Posterior vena cava (tissue), 2 donors: ENCODE results near the gene DOCK9. TPM values are rescaled to one million over a fixed set of nuclear protein-coding genes. Genes with fewer than 3 reads are reported as not detected.

Source experiments
- DNase-seq: peaks from one replicate; pipeline ENCODE4 v3.0.0-alpha.2; 2020; ENCODE audit warnings: low spot score
- intact Hi-C, 2 donors: fragments of 100-400 bp; cut with DNase I; formaldehyde crosslinking; loops; one replicate each; pipeline versions ENCODE4 v1.14.1 to v1.14.2; 2022 to 2023
- long read RNA-seq, 2 donors: library from polyadenylated mRNA; unstranded; transcript quantifications; one replicate each; pipeline ENCODE4 v2.0.0, GENCODE V29; 2020 to 2021
- total RNA-seq, 2 donors: library from RNA; stranded (reverse); fragmentation: NEBNext Ultra II Directional; extraction: Animal tissue kit (Norgen Biotek cat#: 25700); gene quantifications; one replicate each; pipeline ENCODE4 v1.2.1, GENCODE V29; 2021
- donor health status: DM: yes; HTN: yes; CAD: no.
- donor health status: DM: yes; HTN: yes; CAD: no.

DOCK9 gene, protein sequence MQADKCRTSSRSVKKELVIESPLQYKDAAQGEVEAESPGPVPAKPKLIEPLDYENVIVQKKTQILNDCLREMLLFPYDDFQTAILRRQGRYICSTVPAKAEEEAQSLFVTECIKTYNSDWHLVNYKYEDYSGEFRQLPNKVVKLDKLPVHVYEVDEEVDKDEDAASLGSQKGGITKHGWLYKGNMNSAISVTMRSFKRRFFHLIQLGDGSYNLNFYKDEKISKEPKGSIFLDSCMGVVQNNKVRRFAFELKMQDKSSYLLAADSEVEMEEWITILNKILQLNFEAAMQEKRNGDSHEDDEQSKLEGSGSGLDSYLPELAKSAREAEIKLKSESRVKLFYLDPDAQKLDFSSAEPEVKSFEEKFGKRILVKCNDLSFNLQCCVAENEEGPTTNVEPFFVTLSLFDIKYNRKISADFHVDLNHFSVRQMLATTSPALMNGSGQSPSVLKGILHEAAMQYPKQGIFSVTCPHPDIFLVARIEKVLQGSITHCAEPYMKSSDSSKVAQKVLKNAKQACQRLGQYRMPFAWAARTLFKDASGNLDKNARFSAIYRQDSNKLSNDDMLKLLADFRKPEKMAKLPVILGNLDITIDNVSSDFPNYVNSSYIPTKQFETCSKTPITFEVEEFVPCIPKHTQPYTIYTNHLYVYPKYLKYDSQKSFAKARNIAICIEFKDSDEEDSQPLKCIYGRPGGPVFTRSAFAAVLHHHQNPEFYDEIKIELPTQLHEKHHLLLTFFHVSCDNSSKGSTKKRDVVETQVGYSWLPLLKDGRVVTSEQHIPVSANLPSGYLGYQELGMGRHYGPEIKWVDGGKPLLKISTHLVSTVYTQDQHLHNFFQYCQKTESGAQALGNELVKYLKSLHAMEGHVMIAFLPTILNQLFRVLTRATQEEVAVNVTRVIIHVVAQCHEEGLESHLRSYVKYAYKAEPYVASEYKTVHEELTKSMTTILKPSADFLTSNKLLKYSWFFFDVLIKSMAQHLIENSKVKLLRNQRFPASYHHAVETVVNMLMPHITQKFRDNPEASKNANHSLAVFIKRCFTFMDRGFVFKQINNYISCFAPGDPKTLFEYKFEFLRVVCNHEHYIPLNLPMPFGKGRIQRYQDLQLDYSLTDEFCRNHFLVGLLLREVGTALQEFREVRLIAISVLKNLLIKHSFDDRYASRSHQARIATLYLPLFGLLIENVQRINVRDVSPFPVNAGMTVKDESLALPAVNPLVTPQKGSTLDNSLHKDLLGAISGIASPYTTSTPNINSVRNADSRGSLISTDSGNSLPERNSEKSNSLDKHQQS (N-terminal part only)
- 10 to 100 TPM; 85.3 to 91.7 TPM for total RNA-seq
- long read RNA-seq, donor 1, partial matches to known transcripts = 6 of 15 reads
- long read RNA-seq, donor 1, other reads (novel, unspliced or antisense) = 9 of 15 reads
- long read RNA-seq, donor 2, partial matches to known transcripts = 12 of 20 reads
- long read RNA-seq, donor 2, other reads (novel, unspliced or antisense) = 8 of 20 reads

GRCh38 chr13:98977568-98978265 is at the start of gene DOCK9:
Gene DOCK9, minus strand, starts transcription at chr13:98978064. Its CDS starts 155 bp downstream, at chr13:98977909.
- no peak for DNase-seq
- intact Hi-C loops = no loop called here

DNA sequence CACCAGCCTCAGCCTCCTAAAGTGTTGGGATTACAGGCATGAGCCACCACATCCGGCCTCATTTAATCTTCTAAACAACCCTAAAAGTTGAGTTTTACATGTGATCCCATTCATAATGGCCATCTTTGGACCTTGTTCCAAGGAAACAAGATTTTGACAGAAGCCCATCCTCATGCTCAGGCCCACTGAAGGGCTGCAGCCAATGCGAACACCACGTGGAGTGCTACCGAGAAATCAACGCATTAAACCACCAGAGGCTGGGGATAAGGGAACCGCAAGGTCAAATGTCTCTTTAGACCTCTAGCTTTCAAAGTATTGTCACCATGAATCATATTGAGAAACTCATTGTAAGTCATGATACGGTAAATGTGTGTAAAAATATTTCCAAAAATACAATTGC is 49.4 kb upstream of the DOCK9 start:
- DNase-seq = no peak
- intact Hi-C loops = no loop called here

- no peak for DNase-seq
- intact Hi-C loops = no loop called here
These were observed 45.1 kb upstream of the DOCK9 start for GRCh38 chr13:99022941-99023340.

DNA sequence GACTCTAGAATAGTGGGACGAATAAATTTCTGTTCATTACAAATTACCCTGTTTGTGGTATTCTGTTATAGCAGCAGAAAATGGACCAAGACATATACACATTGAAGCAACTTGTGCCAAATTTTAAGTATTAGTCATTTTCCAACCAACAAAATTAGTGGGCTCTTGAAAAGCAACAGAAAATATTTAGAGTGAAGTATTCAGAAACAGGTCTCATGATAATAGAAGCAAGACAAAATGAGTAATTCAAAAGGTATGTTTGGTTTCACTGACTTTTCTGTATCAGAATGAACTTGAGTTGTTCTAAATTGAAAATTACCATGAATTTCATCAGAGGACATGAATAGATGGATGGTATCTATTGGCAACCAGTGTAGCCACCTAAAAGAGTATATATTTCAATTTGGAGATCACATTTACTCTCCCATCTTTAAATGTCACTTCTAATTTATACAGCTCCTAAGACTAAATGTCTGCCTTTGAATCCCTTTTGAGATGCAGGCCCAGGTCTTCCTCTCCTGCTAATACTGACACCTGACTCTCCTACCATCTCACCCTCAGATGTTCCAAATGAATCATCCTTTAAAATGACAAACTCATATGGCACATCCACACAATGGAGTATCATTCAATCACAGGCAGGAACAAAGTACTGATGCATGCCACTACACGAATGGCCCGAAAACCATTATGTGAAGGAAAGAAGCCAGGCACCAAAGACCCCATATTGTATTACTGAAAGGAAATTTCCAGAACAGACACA is 40.7 kb upstream of the DOCK9 start:
- no peak for DNase-seq
- intact Hi-C loops = no loop called here

GRCh38 chr13:99015606-99016490 is 38.0 kb upstream of the DOCK9 start:
- intact Hi-C loops = no loop called here
- DNase-seq = no peak

GRCh38 chr13:99014522-99014921 is 36.7 kb upstream of the DOCK9 start:
- intact Hi-C loops = no loop called here
- DNase-seq = no peak

DNA sequence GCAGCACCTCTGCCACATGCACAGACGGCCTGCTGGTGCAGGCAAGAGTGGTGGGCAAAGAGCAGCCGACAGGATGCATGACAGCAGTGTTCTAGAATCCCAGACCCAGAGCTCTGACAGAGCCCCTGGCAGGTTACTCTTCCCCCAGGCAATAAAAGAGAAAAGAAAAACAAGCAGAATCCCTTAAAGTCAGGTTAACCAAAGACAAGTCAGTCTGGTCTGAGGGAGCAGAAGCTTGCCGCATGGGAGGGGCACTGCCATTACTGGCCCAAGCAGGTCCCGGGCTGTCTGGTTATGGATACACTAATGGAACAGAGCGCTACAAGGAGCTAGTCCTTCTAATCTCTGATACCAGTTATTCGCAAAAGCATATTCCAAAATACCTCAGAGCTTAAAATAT is 36.1 kb upstream of the DOCK9 start:
- intact Hi-C loops = no loop called here
- DNase-seq = no peak

GRCh38 chr13:99012539-99012938 is 34.7 kb upstream of the DOCK9 start:
- no peak for DNase-seq
- intact Hi-C loops = no loop called here

- no peak for DNase-seq
- intact Hi-C loops = no loop called here
These were observed 32.2 kb upstream of the DOCK9 start for GRCh38 chr13:99009987-99010551.

GRCh38 chr13:99008577-99008976 is 30.7 kb upstream of the DOCK9 start:
- no peak for DNase-seq
- intact Hi-C loops = no loop called here

GRCh38 chr13:99007414-99007986 is 29.6 kb upstream of the DOCK9 start:
- intact Hi-C loops = no loop called here
- no peak for DNase-seq

DNA sequence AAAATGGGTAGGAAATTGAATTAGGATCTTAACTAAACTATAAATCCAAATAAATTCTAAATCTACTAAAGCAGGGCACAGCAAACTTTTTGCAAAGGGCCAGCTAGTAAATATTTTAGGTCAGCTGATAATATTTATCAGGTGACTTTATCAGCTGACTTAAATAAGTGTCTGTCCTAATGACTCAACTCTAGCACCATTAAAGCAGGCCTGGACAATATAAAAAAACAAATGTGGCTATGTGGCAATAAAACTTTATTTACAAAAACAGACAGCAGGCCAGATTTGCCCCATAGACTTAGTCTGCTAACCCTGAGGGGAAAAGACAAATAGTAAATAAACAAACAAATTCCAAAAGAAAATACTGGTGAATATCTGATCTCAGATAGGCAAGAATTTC is 27.7 kb upstream of the DOCK9 start:
- no peak for DNase-seq
- intact Hi-C loops = no loop called here

DNA sequence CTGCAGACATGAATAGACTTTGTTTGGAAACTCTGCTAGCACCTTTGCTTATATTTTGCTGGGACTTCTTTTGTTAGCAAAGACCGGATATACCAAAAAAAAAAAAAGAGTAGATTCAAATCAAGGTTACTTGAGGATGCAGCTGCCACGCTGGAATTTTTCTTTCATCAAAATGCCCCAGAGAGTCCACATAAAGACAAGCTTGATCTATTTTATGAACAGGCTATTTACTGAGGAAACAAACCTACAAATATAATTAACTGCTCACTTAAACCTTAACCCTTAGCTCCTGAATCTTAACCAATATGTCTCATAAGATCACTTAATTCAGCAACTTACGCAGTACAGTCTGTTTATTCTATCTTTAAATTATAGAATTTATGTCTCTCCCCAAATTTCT is 27.1 kb upstream of the DOCK9 start:
- intact Hi-C loops = no loop called here
- DNase-seq = no peak

DNA sequence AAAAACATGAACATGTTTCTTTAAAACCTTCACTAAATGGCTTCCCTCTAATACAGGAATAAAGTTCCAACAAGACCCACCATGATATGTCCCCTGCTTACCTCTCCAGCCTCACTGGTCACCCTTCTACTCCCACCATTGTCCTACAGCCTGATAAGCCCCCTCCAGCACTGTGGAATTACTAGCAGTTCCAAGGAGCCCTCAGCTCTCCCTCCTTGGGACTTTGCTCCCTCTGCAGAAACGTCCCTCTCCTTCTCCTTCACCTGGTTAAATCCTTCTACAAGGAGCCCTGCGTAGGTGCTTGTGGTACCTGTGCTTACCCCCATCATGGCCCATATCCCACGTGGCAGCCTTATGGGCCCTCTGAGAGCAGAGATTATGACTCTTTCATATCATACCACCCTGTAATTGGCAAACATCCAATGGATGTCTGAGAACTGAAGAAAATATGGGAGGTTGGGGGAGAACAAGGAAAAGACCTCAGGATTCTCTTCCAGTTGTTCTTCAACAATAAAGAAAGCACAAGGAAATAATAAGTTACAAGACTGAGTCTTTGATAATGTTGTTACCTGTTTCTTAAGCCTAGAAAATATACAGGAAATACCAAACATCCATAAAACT is 26.1 kb upstream of the DOCK9 start:
- no peak for DNase-seq
- intact Hi-C loops = no loop called here

- intact Hi-C loops = no loop called here
- DNase-seq = no peak
These were observed 25.3 kb upstream of the DOCK9 start for GRCh38 chr13:99003186-99003585.

DNA sequence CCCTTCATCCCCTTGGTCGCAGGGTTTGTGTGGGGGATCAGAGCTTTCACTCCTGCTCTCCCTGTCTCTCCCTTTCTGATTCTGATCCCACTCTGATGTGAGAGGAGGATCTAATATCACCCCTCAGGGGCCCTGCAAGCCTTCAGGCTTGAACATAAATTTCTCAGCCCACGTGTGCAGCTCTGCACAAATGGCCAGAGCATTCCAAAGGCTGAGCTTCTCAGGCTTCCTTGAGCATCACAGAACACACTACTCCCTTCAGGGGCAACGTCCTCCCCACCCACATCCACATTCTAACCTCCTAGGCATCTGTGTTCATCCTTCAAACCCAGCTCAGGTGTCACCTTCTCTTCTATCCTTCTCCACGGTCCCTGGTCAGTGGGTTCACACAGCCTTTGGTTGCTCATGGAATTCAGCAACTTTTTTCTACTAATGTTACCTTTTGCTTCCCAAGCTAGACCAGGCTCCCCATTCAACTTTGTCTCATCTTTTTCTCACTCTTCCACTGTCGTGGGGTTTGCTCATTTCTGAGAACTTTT is 24.4 kb upstream of the DOCK9 start:
- intact Hi-C loops = no loop called here
- no peak for DNase-seq
